Hippocampal formation (tissue), 2 donors: ENCODE results near the gene CSRP1.
A peak's percentile ranks its signal among the peaks of the same experiment; 100 is the strongest.
"Not testable (repeated sequence)": the region's sequence is repeated elsewhere in the genome, so short reads cannot be mapped to it uniquely, and the experiment has no call there.

ENCODE experiments used
- DNase-seq, 2 donors: peaks; one replicate each; lab custom pipeline; 2025; lab: John Stamatoyannopoulos, UW

CSRP1 gene

GRCh38 chr1:201537891-201538611 is 31.1 kb upstream of the CSRP1 start:
- no peak for DNase-seq

- DNase-seq = no peak
Measured at GRCh38 chr1:201537467-201537866, 30.5 kb upstream of the CSRP1 start.

DNA sequence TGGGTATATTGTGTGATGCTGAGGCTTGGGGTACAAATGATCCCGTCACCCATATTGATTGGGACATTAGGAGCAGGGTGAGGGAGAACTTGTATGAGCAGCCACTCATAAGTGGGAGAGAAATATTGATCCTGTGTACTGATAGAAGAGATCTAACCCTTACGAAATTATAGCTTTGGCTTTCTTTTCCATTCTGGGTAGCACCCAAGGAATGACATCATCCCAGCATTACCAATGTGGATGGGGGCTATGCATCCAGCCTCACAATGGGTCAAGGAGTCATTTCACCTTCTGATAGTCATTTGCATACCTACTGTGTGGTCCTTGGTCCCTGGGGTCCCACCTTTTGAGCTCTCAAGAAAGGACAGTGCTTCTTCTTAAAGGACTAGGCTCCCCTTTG is 30.1 kb upstream of the CSRP1 start:
- DNase-seq = no peak

- DNase-seq = no peak
Measured at GRCh38 chr1:201536558-201536957, 29.6 kb upstream of the CSRP1 start.

DNA sequence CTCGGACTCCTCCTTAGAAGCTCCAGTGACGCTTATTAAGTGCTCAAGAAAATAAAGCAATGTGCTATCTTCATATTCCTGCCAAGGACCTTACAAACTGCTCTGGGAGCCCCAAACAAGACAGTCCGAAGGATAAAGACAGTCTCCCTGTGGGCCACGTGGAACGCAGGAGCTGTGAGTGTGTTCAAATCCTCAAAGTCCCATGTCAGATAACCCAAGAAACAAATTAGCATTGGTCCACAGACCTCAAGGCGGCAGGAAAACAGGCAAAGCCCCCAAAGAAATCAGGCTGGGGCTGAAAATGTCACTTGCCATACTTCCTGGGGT is 29.0 kb upstream of the CSRP1 start:
- DNase-seq = no peak

- no peak for DNase-seq
Measured at GRCh38 chr1:201535046-201535918, 28.4 kb upstream of the CSRP1 start.

- no peak for DNase-seq
Measured at GRCh38 chr1:201533836-201534235, 26.9 kb upstream of the CSRP1 start.

- no peak for DNase-seq
Measured at GRCh38 chr1:201531551-201532425, 24.9 kb upstream of the CSRP1 start.

DNA sequence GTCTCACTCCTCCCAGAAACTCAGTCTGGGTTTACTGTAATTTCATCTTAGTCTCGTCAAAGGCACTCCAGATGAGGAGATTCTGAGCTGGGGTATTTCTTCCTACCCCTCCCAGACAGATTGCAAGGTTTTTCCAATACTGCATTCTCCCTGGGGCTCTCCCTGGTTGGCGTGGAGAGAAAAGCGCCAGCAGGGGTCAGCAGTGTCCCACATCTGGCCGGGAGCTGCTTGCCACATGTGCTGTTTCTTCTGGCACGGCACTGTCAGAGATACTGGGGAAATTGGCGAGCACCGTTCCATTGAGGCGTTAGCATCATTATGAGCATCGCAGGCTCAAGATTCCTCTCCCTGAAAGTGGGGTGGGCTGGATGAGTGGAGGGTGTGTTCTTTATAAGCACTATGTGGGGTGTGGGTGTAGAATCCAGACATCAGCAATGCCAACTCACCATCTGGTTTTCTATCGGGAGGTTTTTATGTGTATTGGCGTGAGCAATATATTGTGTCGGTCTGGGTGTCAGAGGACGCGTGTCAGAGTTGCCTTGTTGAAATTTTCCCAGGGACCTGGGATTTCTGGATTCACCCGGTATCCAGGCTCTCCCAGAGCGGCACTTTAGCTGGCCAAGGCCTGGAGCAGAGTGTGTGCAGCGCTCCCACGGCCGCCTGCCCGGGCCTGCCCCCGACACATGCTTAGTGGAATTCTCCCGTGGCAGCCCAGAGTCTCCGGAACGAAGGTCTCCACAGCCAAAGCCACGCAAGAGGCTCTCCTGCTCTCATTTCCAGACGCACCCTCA is 24.0 kb upstream of the CSRP1 start:
- DNase-seq = peak; percentile 73 to 82

DNA sequence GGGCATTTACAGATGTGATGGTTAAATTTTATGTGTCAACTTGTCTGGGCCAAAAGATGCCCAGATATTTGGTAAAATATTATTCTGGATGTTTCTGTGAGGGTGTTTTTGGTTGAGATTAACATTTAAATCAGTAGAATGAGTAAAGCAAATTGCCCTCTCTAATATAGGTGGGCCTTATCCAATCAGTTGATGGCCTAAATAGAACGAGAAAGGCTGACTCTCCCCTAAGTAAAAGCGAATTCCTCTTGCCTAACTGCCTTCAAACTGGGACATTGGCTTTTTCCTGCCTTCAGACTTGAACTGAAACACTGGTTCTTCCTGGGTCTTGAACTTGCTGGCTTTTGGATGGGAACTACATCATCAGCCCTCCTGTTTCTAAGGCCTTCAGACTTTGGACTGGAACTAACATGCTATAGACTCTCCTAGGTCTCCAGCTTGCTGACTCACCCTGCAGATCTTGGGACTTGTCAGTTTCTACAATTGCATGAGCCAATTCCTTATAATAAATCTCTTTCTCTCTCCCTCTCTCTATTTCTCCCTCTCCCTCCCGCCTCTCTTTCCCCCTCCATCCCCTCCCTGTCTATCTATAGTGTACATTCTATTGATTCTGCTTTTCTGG is 21.8 kb upstream of the CSRP1 start:
- no peak for DNase-seq

DNA sequence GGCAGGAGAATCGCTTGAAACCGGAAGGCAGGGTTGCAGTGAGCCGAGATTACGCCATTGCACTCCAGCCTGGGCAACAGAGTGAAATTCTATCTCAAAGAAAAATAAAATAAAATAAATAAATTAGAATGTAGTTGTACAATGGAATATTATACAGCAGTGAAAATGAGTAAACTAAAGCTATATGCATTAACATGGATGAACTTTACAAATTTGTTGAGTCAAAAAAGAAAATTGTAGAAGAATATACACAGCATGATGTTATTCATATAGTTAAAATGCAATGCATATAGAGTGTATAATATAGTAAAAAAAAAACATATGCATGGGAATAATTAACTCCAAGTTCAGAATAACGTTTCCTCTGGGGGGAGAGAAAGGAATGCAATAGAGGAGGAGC is 21.0 kb upstream of the CSRP1 start:
- no peak for DNase-seq

DNA sequence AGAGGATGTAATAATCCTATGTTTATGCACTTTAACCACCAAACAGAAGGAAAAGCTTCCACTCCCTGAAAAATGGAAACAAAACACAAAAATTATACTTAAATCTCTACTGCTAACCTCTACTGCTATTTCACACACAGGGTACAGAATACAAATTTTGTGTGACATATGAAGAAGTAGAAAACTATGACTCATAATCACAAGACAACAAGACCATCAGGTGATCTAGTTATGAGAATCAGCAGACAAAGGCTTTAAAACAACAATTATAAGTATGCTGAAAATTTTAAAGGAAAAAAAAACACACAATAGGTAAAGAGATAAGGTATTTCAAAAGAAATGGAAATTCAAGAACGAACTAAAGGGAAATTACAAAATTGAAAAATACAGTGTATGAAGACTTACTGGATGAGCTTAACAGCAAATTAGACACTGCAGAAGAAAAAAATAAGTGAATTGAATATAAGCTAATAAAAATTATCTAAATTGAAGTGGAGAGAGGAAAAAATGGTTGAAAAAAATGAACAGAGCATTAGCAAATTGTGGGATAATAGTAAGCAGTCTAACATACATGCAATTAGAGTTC is 18.4 kb upstream of the CSRP1 start:
- DNase-seq = no peak

DNA sequence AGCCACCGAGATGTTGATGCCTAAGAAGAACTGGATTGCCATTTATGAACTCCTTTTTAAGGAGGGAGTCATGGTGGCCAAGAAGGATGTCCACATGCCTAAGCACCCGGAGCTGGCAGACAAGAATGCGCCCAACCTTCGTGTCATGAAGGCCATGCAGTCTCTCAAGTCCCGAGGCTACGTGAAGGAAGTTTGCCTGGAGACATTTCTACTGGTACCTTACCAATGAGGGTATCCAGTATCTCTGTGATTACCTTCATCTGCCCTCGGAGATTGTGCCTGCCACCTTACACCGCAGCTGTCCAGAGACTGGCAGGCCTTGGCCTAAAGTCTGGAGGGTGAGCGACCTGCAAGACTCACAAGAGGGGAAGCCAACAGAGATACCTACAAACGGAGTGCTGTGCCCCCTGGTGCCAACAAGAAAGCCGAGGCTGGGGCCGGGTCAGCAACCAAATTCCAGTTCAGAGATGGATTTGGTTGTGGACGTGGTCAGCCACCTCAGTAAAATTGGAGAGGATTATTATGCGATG is 13.2 kb upstream of the CSRP1 start:
- not testable (repeated sequence) for DNase-seq

DNA sequence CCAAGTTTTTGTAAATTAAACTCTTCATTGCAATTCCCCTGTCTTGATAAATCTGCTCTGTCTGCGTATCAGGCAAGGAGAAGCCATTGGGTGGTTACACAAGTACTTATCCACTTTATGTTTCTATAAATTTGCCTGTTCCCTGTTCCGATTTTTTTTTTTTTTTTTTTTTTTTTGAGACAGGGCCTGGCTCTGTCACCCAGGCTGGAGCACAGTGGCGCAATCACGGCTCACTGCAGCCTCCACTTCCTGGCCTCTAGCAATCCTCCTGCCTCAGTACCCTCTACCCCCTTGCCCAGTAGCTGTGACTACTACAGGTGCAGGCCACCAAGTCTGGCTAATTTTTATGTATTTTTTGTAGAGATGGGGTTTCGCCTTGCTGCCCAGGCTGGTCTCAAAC is 11.1 kb upstream of the CSRP1 start:
- no peak for DNase-seq

DNA sequence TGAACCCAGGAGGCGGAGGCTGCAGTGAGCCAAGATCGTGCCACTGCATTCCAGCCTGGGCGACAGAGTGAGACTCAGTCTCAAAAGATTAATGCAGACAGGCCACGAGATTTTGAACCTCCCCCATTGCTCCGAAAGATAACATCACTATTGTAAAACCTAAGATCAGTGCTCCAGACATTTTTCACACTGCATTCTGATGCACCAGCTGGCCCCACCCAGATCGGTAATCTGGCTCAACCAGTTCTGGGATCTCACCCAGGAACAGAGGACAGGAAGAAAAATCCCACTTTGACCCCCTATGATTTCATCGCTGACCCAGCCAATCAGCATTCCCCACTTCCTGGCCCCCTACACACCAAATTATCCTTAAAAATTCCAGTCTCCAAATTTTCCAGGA is 10.7 kb upstream of the CSRP1 start:
- DNase-seq = no peak

GRCh38 chr1:201516511-201517127 is 9.7 kb upstream of the CSRP1 start:
- DNase-seq = no peak

- DNase-seq = no peak
Measured at GRCh38 chr1:201515895-201516294, 9.0 kb upstream of the CSRP1 start.

DNA sequence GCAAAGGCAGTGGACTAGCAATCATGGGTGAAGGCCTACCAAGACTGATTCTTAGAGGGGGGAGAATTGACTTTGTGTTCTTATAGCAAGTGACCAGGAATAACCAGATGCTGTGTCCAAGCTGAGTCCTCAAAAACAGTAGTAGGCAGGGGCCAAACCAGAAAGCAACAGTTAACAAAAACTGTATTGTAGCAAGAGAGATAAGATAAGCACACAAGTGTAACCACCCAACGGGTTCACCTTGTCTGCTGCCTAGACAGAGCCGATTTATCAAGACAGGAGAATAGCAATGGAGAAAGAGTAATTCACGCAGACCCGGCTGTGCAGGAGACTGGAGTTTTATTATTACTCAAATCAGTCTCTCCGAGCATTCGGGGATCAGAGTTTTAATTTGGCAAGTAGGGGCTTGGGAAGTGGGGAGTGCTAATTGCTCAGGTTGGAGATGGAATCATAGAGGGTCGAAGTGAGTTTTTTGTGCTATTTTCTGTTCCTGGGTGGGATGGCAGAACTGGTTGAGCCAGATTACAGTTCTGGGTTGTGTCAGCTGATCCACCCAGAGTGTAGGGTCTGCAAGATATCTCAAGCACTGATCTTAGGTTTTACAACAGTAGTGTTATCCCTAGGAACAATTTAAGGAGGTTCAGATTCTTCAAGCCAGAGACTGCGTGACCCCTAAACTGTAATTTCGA is 8.3 kb upstream of the CSRP1 start:
- no peak for DNase-seq

DNA sequence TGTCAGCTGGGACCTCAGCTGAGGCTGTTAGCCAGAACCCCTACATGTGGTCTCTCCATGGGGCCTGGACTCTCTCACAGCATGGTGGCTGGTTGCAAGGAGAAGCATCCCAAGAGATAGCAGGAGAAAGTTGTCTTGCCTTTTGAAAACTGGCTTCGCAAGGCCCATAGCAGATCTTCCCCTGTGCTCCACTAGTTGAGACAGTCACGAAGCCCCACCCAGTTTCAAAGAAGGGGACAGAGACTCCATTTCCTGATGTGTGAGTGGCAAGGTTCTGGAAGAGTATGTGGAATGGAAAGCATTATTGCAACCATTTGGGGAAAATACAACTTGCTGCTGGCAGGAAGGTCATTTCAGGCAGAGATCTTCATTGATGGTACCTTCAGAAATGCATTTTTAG is 7.5 kb upstream of the CSRP1 start:
- no peak for DNase-seq
